Left cardiac atrium (tissue), 4 donors: ENCODE measurements around the gene SLC22A1. TPM values are rescaled to one million over a fixed set of nuclear protein-coding genes. Genes with fewer than 3 reads are reported as not detected.
"Not testable (repeated sequence)": the region's sequence is repeated elsewhere in the genome, so short reads cannot be mapped to it uniquely, and the experiment has no call there.

ENCODE experiments used
- ATAC-seq, 2 donors: fragments of 200-7000 bp; cut with Tn5 transposase; one replicate each; pipeline ENCODE4 v1.9.1; 2020; ENCODE audit warnings: mild to moderate bottlenecking in 2 of 2, moderate library complexity in 2 of 2
- DNase-seq: peaks from one replicate; pipeline ENCODE4 v3.0.0-alpha.2; 2020
- intact Hi-C, 2 donors: fragments of 100-400 bp; cut with DNase I; formaldehyde crosslinking; loops; one replicate each; pipeline versions ENCODE4 v1.14.1 to v1.15.1; 2022 to 2023
- total RNA-seq, 2 donors: library from RNA; stranded (reverse); fragmentation: NEBNext Ultra II Directional; extraction: Animal tissue kit (Norgen Biotek cat#: 25700); gene quantifications; one replicate each; pipeline ENCODE4 v1.2.1, GENCODE V29; 2021
- donor health status: DM: no; HTN: yes; CAD: no.
- donor health status: DM: no; HTN: yes; CAD: no; lungs with severe emphysema.
- donor health status: DM: yes; HTN: yes; CAD: no.
- donor health status: Dilated cardiomyopathy.

SLC22A1 gene
- total RNA-seq, 2 donors from 2014 or later, result 0.38 to 1.1 TPM

GRCh38 chr6:160115421-160115820 is 6.2 kb upstream of the SLC22A1 start:
- DNase-seq (no peak), ATAC-seq (no peak)
- intact Hi-C loops, result no loop called here

- ATAC-seq (no peak), DNase-seq (no peak)
- intact Hi-C loops, result no loop called here
Observed at GRCh38 chr6:160116411-160116810, 5.2 kb upstream of the SLC22A1 start.

GRCh38 chr6:160117137-160117536 is 4.5 kb upstream of the SLC22A1 start:
- ATAC-seq, result no peak
- intact Hi-C loops, result no loop called here
- DNase-seq, result no peak

GRCh38 chr6:160118620-160119229 is 2.9 kb upstream of the SLC22A1 start:
- intact Hi-C loops, result no loop called here
- ATAC-seq (no peak), DNase-seq (no peak)

- no peak for DNase-seq
- intact Hi-C loops, result no loop called here
- ATAC-seq, result no peak
Observed at GRCh38 chr6:160120087-160120486, 1.5 kb upstream of the SLC22A1 start.

GRCh38 chr6:160121981-160122380 is 366 bp downstream of the SLC22A1 start:
- DNase-seq, result no peak
- ATAC-seq, result no peak
- intact Hi-C loops, result no loop called here

GRCh38 chr6:160122744-160123143 is 1.1 kb downstream of the SLC22A1 start:
- DNase-seq (no peak), ATAC-seq (no peak)
- intact Hi-C loops, result no loop called here

GRCh38 chr6:160124007-160124406 is 2.4 kb downstream of the SLC22A1 start:
- ATAC-seq, result no peak
- no peak for DNase-seq
- intact Hi-C loops, result no loop called here

- no peak for DNase-seq
- no peak for ATAC-seq
- intact Hi-C loops, result no loop called here
Observed at GRCh38 chr6:160124605-160125004, 3.0 kb downstream of the SLC22A1 start.

GRCh38 chr6:160125105-160125504 is 3.5 kb downstream of the SLC22A1 start:
- DNase-seq, ATAC-seq, intact Hi-C loops: not testable (repeated sequence)

GRCh38 chr6:160127270-160128124 is 5.9 kb downstream of the SLC22A1 start:
- DNase-seq, result no peak
- intact Hi-C loops, result no loop called here
- no peak for ATAC-seq

GRCh38 chr6:160128125-160128683 is 6.6 kb downstream of the SLC22A1 start:
- intact Hi-C loops, result no loop called here
- no peak for DNase-seq
- ATAC-seq, result no peak

GRCh38 chr6:160128879-160129516 is 7.4 kb downstream of the SLC22A1 start:
- no peak for DNase-seq

GRCh38 chr6:160129881-160130615 is 8.4 kb downstream of the SLC22A1 start:
- ATAC-seq, result no peak
- intact Hi-C loops, result no loop called here
- DNase-seq, result no peak

More at GRCh38 chr6:160128879-160129516, 7.4 kb downstream of the SLC22A1 start:
- ATAC-seq, result no peak
- intact Hi-C loops, result no loop called here

- ATAC-seq, result no peak
- intact Hi-C loops, result no loop called here
- DNase-seq, result no peak
Observed at GRCh38 chr6:160130729-160131484, 9.3 kb downstream of the SLC22A1 start.

- ATAC-seq (no peak), DNase-seq (no peak)
- intact Hi-C loops, result no loop called here
Observed at GRCh38 chr6:160131636-160132296, 10.2 kb downstream of the SLC22A1 start.

- intact Hi-C loops, result no loop called here
- ATAC-seq (no peak), DNase-seq (no peak)
Observed at GRCh38 chr6:160132297-160132637, 10.7 kb downstream of the SLC22A1 start.

GRCh38 chr6:160132776-160133338 is 11.2 kb downstream of the SLC22A1 start:
- DNase-seq (no peak), ATAC-seq (peak in 1 of 2 donors; percentile 62)
- intact Hi-C loops, result no loop called here
